ENCODE measurements around the gene CPT1A. TPM values are rescaled to one million over a fixed set of nuclear protein-coding genes. Genes with fewer than 3 reads are reported as not detected.

Gene CPT1A
- total RNA-seq, 1 donor from 2014 or later, result 29.2 TPM

GRCh38 chr11:68817554-68817953 lies 24.2 kb downstream of the CPT1A start:
- H3K27me3 ChIP-seq (ENCODE audit: control insufficient read depth, insufficient read depth, low read length), result no peaks in the 10 kb centered on the region
- peaks cover 1% of the 10 kb centered on the region for H3K36me3 ChIP-seq (ENCODE audit: control insufficient read depth, insufficient read depth, low read length)
- DNase-seq (ENCODE audit: low read depth) (no peak), FAIRE-seq (no peak)
- TF ChIP-seq CTCF (IDR thresholded peaks at IDR 0.05; ENCODE audit: insufficient read depth, low read length, severe bottlenecking), result no peak
- H3K4me3 ChIP-seq (ENCODE audit: low read depth, low read length), result no peak overlapping the region

GRCh38 chr11:68816917-68817419 lies 24.7 kb downstream of the CPT1A start:
- no peak for DNase-seq (ENCODE audit: low read depth)
- no peak overlapping the region for H3K4me3 ChIP-seq (ENCODE audit: low read depth, low read length)
- peak; percentile 85 for FAIRE-seq
- peaks cover 1% of the 10 kb centered on the region for H3K36me3 ChIP-seq (ENCODE audit: control insufficient read depth, insufficient read depth, low read length)
- TF ChIP-seq CTCF (IDR thresholded peaks at IDR 0.05; ENCODE audit: insufficient read depth, low read length, severe bottlenecking), result no peak
- no peaks in the 10 kb centered on the region for H3K27me3 ChIP-seq (ENCODE audit: control insufficient read depth, insufficient read depth, low read length)

GRCh38 chr11:68816251-68816776 lies 25.4 kb downstream of the CPT1A start:
- H3K27me3 ChIP-seq (ENCODE audit: control insufficient read depth, insufficient read depth, low read length), result no peaks in the 10 kb centered on the region
- TF ChIP-seq CTCF (IDR thresholded peaks at IDR 0.05; ENCODE audit: insufficient read depth, low read length, severe bottlenecking), result no peak
- no peak overlapping the region for H3K4me3 ChIP-seq (ENCODE audit: low read depth, low read length)
- DNase-seq (ENCODE audit: low read depth) (no peak), FAIRE-seq (no peak)
- peaks cover 1% of the 10 kb centered on the region for H3K36me3 ChIP-seq (ENCODE audit: control insufficient read depth, insufficient read depth, low read length)

GRCh38 chr11:68813773-68814172 lies 27.9 kb downstream of the CPT1A start:
- H3K27me3 ChIP-seq (ENCODE audit: control insufficient read depth, insufficient read depth, low read length), result no peaks in the 10 kb centered on the region
- DNase-seq (ENCODE audit: low read depth), result no peak
- TF ChIP-seq CTCF (IDR thresholded peaks at IDR 0.05; ENCODE audit: insufficient read depth, low read length, severe bottlenecking), result no peak
- peaks cover 3% of the 10 kb centered on the region for H3K36me3 ChIP-seq (ENCODE audit: control insufficient read depth, insufficient read depth, low read length)
- no peak overlapping the region for H3K4me3 ChIP-seq (ENCODE audit: low read depth, low read length)
- no peak for FAIRE-seq

- DNase-seq (ENCODE audit: low read depth) (no peak), FAIRE-seq (no peak)
- H3K4me3 ChIP-seq (ENCODE audit: low read depth, low read length), result no peak overlapping the region
These were observed 29.2 kb downstream of the CPT1A start for GRCh38 chr11:68812526-68812925.

More at GRCh38 chr11:68812526-68812925, 29.2 kb downstream of the CPT1A start:
- no peak for TF ChIP-seq CTCF (IDR thresholded peaks at IDR 0.05; ENCODE audit: insufficient read depth, low read length, severe bottlenecking)
- Histone ChIP-seq H3K36me3 (ENCODE audit: control insufficient read depth, insufficient read depth, low read length) (peaks cover 4% of the 10 kb centered on the region), H3K27me3 (ENCODE audit: control insufficient read depth, insufficient read depth, low read length) (no peaks in the 10 kb centered on the region)

Data from bronchial epithelial cell (primary cell).